Superior temporal gyrus (tissue), 1 donor: ENCODE data around the gene CAPN10.

Experiments
- DNase-seq: peaks from one replicate; pipeline ENCODE4 v3.0.0-alpha.2; 2016; ENCODE audit errors: extremely low spot score

The CAPN10 gene

DNA sequence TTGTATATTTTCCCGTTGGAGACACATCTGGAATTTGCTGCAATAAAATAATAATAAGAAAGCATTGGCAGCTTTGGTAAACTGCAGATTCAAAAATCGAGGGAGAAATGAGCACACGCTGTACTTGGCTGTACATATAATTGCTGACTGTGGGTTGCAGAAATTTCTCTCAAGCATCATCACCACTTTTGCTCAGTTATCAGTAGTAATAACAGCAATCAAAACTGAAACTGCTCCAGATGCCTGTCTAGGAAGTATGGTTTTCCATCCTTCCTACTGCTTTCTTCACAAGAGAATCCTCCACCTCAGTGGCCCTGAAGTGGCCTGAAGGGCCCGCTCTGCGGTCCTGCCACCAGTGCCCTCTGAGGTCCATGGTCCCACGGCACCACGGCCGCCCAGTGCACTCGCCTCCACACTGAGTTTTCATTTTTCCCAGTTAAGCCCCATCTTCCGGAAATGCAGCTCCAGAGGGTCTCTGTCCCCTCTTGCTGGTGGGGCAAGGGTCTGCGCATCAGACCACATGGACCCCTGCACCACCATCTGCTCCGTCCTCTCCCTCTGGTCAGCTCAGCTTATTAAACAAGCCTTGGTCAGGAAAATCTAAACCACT is 22.5 kb upstream of the CAPN10 start:
- no peak for DNase-seq

DNA sequence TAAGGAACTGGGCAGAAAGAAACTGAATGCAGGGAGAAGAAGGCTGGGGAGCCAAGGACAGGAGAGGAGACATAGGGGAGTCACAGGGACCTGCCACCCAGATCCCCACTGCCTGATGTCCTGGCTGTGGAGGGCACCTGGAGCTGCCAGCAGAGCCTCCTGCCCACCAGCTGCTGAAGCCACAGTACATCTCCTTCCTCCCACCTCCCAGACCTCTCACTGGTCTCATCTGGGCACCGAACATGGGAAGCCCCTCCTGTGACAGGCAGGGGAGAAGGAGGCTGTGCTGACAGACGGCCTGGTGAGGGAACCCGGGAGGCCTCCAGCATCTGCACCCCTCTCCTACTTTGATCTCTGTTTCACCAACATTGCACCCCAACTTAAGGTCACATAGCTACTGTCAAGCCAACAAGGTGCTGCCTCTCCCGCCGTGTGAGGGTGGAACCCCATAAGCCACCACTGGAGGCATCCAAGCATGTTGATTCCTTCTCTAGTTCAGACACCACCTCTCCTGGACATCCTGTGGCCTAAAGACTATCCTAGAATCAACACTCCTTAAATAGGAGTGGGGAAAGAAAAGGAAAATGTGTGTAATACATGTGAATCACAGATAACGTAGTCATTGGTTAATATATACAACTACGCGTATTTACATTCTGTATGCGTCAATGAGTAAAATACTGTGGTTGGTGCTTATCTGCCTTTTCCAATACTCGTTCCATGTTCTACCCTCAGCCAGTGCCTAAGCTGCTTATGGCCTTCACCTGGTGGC is 21.8 kb upstream of the CAPN10 start:
- no peak for DNase-seq

GRCh38 chr2:240565333-240566202 is 21.0 kb upstream of the CAPN10 start:
- no peak for DNase-seq

DNA sequence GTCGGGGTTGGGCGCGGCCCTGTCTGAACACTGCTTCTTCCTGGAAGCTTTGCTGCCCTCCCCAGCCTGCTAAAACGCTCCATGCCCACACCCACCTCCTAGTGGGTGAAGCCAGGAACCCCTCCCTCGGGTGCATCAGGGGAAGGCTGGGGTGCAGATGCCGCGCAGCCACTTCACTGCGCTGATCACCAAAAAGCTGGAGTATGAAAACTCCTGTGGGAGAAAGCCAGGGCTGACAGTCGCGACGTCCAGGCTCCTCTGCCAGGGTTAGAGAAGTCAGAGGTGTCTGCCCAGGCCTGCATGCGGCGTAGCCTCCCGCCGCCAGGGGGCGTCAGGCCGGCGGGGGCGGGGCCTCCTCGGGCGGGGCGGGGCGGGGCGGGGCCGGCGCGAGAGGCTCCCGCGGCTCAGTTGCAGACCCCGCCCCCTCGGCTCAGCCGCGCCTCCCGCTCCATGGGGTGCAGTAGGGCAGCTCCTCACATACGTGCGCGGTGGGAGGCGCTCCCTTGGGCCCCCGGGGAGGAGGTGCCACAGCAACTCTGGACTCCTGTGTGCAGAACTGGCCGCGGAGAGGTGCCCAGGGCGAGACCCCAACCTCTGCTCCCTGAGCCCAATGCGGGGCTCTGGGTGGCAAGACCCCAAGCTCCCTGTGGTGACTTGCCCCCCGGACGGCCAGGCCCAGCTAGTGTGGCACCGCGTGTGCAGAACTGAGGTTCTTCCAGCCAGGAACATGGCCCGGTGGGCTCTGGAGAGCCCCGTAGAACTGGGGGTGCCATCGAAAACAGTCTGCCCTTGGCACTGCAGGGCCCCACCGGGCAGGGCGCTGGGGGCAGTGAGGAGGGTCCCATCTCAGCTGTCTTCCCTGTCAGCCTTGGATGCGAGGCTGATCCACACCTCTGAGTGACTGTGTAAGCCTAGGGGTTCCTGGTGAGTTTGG is 20.1 kb upstream of the CAPN10 start:
- peak; percentile 78 for DNase-seq

GRCh38 chr2:240567137-240567871 is 19.2 kb upstream of the CAPN10 start:
- peak; percentile 19 for DNase-seq

DNA sequence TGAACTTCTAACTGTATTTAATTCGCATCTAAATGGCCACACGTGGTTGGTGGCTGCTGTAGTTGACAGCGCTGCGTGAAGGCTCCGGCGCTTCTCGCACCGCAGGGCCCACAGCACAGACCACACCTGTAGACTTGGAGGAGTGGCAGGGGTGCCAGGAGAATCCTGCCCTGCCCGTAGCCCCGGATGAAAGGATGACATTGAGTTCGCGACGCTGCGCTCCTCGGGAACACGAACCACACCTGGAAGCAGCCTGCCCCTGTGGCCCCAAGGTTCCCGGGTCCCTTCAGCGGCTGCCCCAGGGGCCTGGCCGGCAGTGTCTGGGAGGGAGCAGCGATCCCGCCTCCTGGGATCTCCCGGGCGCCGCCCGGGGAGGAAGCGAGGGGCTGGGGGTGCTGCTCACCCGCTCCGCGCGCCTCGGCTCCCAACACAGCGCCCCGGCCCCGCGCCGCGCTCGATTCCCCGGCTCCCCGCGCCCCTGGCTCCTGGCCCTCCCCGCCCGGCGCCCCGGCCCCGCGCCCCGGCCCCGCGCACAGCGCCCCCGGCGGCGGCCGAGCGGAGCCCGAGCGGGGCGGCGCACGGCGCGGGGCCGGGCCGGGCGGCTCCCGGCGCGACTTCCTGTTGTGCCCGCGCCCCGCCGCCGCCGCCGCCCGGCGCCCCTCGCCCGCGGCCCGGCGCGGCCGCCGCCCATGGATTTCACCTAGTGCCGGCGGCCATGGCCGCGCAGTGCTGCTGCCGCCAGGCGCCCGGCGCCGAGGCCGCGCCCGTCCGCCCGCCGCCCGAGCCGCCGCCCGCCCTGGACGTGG is 18.5 kb upstream of the CAPN10 start, which contains the start of gene RNPEPL1:
RNPEPL1 (plus strand) TSS at position 613 of the 806 bp plus-strand sequence; CDS start at position 716, 103 bp downstream.
- DNase-seq: peak; percentile 32

DNA sequence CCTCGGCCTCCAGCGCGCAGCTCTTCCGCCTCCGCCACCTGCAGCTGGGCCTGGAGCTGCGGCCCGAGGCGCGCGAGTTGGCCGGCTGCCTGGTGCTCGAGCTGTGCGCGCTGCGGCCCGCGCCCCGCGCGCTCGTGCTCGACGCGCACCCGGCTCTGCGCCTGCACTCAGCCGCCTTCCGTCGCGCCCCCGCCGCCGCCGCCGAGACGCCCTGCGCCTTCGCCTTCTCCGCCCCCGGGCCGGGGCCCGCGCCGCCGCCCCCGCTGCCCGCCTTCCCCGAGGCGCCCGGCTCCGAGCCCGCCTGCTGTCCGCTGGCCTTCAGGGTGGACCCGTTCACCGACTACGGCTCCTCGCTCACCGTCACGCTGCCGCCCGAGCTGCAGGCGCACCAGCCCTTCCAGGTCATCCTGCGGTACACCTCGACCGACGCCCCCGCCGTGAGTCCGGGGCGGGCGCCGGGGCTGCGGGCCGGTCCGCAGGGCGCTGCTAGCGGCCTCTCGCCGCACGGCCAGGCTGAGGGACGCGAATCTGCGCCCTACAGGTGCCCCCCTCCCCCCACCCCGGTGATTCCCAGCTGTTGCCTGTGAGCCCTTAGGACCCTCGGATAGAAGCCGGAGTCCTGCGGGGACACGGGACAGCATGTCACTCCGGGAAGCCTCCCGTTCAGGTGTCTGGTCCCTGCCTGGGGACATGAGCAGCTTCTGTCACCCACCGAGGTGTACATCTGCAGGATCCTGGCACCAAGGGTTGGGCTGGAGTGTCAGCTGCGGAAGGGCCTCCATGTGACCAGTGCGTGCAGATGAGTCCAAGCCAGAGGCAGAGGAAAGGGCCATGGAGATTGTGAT is 17.6 kb upstream of the CAPN10 start:
- peak; percentile 69 for DNase-seq

DNA sequence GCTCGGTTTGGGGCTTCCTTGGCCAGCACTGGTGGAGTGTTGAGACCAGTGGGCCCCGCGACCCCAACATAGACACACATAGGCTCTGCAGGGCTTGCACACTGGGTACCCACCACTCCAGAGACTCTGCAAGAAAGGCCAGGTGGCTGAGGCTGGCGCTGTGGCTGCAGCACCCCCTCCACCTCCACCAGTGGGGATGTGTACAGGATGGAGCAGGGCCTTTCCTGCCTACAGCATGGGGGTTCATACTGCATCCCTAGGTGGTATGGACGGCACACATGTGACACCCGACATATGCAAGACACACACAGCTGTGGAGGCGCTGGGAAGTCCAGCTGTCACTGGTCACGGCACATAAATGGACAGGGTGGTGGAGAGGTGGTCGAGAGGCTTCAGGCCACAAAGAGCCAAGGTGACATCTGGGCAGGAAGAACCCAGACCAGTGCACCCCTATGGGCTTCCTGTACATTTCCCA is 17.0 kb upstream of the CAPN10 start:
- no peak for DNase-seq

- DNase-seq: no peak
Measured at GRCh38 chr2:240569998-240570530, 16.5 kb upstream of the CAPN10 start.

GRCh38 chr2:240570531-240571313 is 15.8 kb upstream of the CAPN10 start:
- no peak for DNase-seq

GRCh38 chr2:240571314-240571973 is 15.1 kb upstream of the CAPN10 start:
- no peak for DNase-seq

DNA sequence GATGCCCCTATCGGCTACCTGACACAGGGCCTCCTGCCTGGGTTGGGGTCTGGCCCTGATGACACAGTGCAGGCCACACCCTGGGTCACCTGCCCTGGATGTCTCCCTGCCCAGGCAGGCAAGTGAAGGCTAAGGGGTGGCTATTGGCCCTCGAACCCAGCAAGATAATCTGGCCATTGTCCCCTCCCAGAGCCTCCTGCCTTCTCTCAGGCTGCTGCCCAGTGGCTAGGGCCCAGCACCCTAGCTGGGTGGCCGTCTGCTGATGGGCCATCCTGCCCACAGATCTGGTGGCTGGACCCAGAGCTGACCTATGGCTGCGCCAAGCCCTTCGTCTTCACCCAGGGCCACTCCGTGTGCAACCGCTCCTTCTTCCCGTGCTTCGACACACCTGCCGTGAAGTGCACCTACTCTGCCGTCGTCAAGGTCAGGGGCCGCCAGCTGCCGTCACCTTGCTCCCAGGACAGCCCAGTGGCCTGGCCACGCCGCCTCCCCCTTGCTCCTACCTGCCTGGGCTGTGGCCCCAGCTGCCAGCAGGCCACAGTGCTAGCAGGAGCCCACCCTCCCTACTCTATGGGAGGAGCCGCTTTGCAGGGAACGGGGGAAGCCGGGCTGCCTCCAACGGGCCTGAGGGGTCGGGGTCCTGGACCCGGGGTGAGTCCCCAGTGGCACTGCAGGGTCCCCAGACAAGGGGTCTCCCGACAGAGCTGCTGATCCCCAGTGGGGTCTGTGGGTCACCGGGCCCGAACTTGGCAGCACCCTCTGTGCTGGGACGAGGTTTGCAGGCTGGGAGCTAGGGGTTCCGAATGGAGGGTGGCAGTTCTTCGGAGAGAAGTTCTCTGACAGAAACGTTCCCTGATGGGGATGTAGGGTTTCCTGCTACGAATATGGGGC is 14.1 kb upstream of the CAPN10 start:
- DNase-seq: no peak

GRCh38 chr2:240573071-240573515 is 13.4 kb upstream of the CAPN10 start:
- DNase-seq: no peak

- no peak for DNase-seq
Measured at GRCh38 chr2:240573516-240574385, 12.8 kb upstream of the CAPN10 start.
